ENCODE data around the gene CAB39L. TPM values are rescaled to one million over a fixed set of nuclear protein-coding genes. Genes with fewer than 3 reads are reported as not detected.

The CAB39L gene
- total and polyA plus RNA-seq, 4 donors: 5.6 to 13.9 (median 10.0) TPM

- no peaks in the 10 kb centered on the region for H3K9me3 ChIP-seq (ENCODE audit: control insufficient read depth in 4 of 4, insufficient read depth in 3 of 4, low read length in 3 of 4)
- H3K36me3 ChIP-seq (ENCODE audit: control insufficient read depth in 4 of 4, insufficient read depth in 4 of 4, low read length in 4 of 4): peaks cover 0 to 5% (median 1%) of the 10 kb centered on the region in 4 donors
- ATAC-seq (ENCODE audit: insufficient read depth, low FRiP score): no peak
- no peak overlapping the region for H3K4me3 ChIP-seq
- H3K27ac ChIP-seq (ENCODE audit: low read depth in 1 of 2, low read length in 1 of 2): no peak overlapping the region
- H3K9ac ChIP-seq (ENCODE audit: insufficient read depth in 1 of 2, low read length in 2 of 2): no peak overlapping the region
- no peak for TF ChIP-seq CTCF (IDR thresholded peaks at IDR 0.05; ENCODE audit: control extremely low read depth, extremely low read depth)
- 97 to 99% methylated on average over 3 of the region's 3 CpGs for WGBS, 2 donors
- peaks cover 0 to 15% (median 4%) of the 10 kb centered on the region in 5 donors for H3K4me1 ChIP-seq (ENCODE audit: control insufficient read depth in 5 of 5, insufficient read depth in 5 of 5, low read length in 5 of 5)
- no peak for DNase-seq
- H3K27me3 ChIP-seq (ENCODE audit: control insufficient read depth in 3 of 3, insufficient read depth in 3 of 3, low read length in 2 of 3): no peaks in the 10 kb centered on the region
These were observed 2.6 kb downstream of the CAB39L start for GRCh38 chr13:49441312-49441711.

- Histone ChIP-seq H3K9me3 (ENCODE audit: control insufficient read depth in 4 of 4, insufficient read depth in 3 of 4, low read length in 3 of 4) (no peaks in the 10 kb centered on the region), H3K27ac (ENCODE audit: low read depth in 1 of 2, low read length in 1 of 2) (no peak overlapping the region), H3K9ac (ENCODE audit: insufficient read depth in 1 of 2, low read length in 2 of 2) (no peak overlapping the region), H3K36me3 (ENCODE audit: control insufficient read depth in 4 of 4, insufficient read depth in 4 of 4, low read length in 4 of 4) (peaks cover 0 to 5% (median 1%) of the 10 kb centered on the region in 4 donors), H3K4me3 (no peak overlapping the region), H3K27me3 (ENCODE audit: control insufficient read depth in 3 of 3, insufficient read depth in 3 of 3, low read length in 2 of 3) (no peaks in the 10 kb centered on the region), H3K4me1 (ENCODE audit: control insufficient read depth in 5 of 5, insufficient read depth in 5 of 5, low read length in 5 of 5) (peaks cover 0 to 7% (median under 1%) of the 10 kb centered on the region in 5 donors)
- TF ChIP-seq CTCF (IDR thresholded peaks at IDR 0.05; ENCODE audit: control extremely low read depth, extremely low read depth): no peak
- DNase-seq: no peak
- WGBS, 2 donors: 88 to 96% methylated on average over 2 of the region's 2 CpGs
- no peak for ATAC-seq (ENCODE audit: insufficient read depth, low FRiP score)
These were observed 4.3 kb downstream of the CAB39L start for GRCh38 chr13:49439609-49440008.

GRCh38 chr13:49437705-49438104 is 6.2 kb downstream of the CAB39L start:
- Histone ChIP-seq H3K27me3 (ENCODE audit: control insufficient read depth in 3 of 3, insufficient read depth in 3 of 3, low read length in 2 of 3) (no peaks in the 10 kb centered on the region), H3K36me3 (ENCODE audit: control insufficient read depth in 4 of 4, insufficient read depth in 4 of 4, low read length in 4 of 4) (peaks cover 0 to 7% (median under 1%) of the 10 kb centered on the region in 4 donors), H3K4me1 (ENCODE audit: control insufficient read depth in 5 of 5, insufficient read depth in 5 of 5, low read length in 5 of 5) (peaks cover 0 to 3% (median 0%) of the 10 kb centered on the region in 5 donors), H3K27ac (ENCODE audit: low read depth in 1 of 2, low read length in 1 of 2) (no peak overlapping the region), H3K9ac (ENCODE audit: insufficient read depth in 1 of 2, low read length in 2 of 2) (no peak overlapping the region), H3K9me3 (ENCODE audit: control insufficient read depth in 4 of 4, insufficient read depth in 3 of 4, low read length in 3 of 4) (no peaks in the 10 kb centered on the region), H3K4me3 (no peak overlapping the region)
- no peak for DNase-seq
- 74 to 90% methylated on average over 7 of the region's 7 CpGs for WGBS, 2 donors
- ATAC-seq (ENCODE audit: insufficient read depth, low FRiP score): no peak
- TF ChIP-seq CTCF (IDR thresholded peaks at IDR 0.05; ENCODE audit: control extremely low read depth, extremely low read depth): no peak

GRCh38 chr13:49436890-49437289 is 7.0 kb downstream of the CAB39L start:
- H3K27ac ChIP-seq (ENCODE audit: low read depth in 1 of 2, low read length in 1 of 2): no peak overlapping the region
- DNase-seq: peak; percentile 14 to 72 (median 65)
- no peak overlapping the region for H3K4me3 ChIP-seq
- WGBS, 2 donors: 67 to 72% methylated on average over 3 of the region's 3 CpGs
- no peak overlapping the region for H3K9ac ChIP-seq (ENCODE audit: insufficient read depth in 1 of 2, low read length in 2 of 2)
- no peaks in the 10 kb centered on the region for H3K27me3 ChIP-seq (ENCODE audit: control insufficient read depth in 3 of 3, insufficient read depth in 3 of 3, low read length in 2 of 3)
- no peaks in the 10 kb centered on the region for H3K4me1 ChIP-seq (ENCODE audit: control insufficient read depth in 5 of 5, insufficient read depth in 5 of 5, low read length in 5 of 5)
- H3K9me3 ChIP-seq (ENCODE audit: control insufficient read depth in 4 of 4, insufficient read depth in 3 of 4, low read length in 3 of 4): no peaks in the 10 kb centered on the region
- no peak for TF ChIP-seq CTCF (IDR thresholded peaks at IDR 0.05; ENCODE audit: control extremely low read depth, extremely low read depth)
- ATAC-seq (ENCODE audit: insufficient read depth, low FRiP score): no peak
- peaks cover 0 to 12% (median 2%) of the 10 kb centered on the region in 4 donors for H3K36me3 ChIP-seq (ENCODE audit: control insufficient read depth in 4 of 4, insufficient read depth in 4 of 4, low read length in 4 of 4)

All from lung (tissue), 12 donors.